GM21723 (cell line): ENCODE measurements around the gene LIPH.
"Not testable (repeated sequence)": the region's sequence is repeated elsewhere in the genome, so short reads cannot be mapped to it uniquely, and the experiment has no call there.

Source experiments
- ATAC-seq: cut with Tn5 transposase; IDR thresholded peaks from one replicate; pipeline ENCODE4 v1.9.1; 2021; ENCODE audit warnings: mild to moderate bottlenecking, moderate library complexity; ENCODE audit not compliant: unreplicated experiment

The LIPH gene

GRCh38 chr3:185490241-185490640, 62.1 kb downstream of the LIPH start:
- ATAC-seq, result no peak

GRCh38 chr3:185489462-185489861, 62.9 kb downstream of the LIPH start:
- no peak for ATAC-seq

GRCh38 chr3:185488465-185488864, 63.9 kb downstream of the LIPH start:
- no peak for ATAC-seq

- no peak for ATAC-seq
Measured at GRCh38 chr3:185486394-185486793, 66.0 kb downstream of the LIPH start.

- no peak for ATAC-seq
Measured at GRCh38 chr3:185484296-185484695, 68.1 kb downstream of the LIPH start.

- ATAC-seq, result no peak
Measured at GRCh38 chr3:185479373-185479945, 72.9 kb downstream of the LIPH start.

- no peak for ATAC-seq
Measured at GRCh38 chr3:185477316-185477715, 75.1 kb downstream of the LIPH start.

- ATAC-seq, result not testable (repeated sequence)
Measured at GRCh38 chr3:185474922-185475321, 77.5 kb downstream of the LIPH start.

GRCh38 chr3:185473290-185473815, 79.0 kb downstream of the LIPH start:
- ATAC-seq, result no peak

GRCh38 chr3:185470323-185470722, 82.1 kb downstream of the LIPH start:
- no peak for ATAC-seq

GRCh38 chr3:185469542-185469941, 82.8 kb downstream of the LIPH start:
- no peak for ATAC-seq

GRCh38 chr3:185466123-185466522, 86.3 kb downstream of the LIPH start:
- not testable (repeated sequence) for ATAC-seq

- ATAC-seq, result no peak
Measured at GRCh38 chr3:185465471-185465870, 86.9 kb downstream of the LIPH start.

- no peak for ATAC-seq
Measured at GRCh38 chr3:185460719-185461350, 91.6 kb downstream of the LIPH start.

GRCh38 chr3:185460309-185460708, 92.1 kb downstream of the LIPH start:
- ATAC-seq, result no peak

- ATAC-seq, result no peak
Measured at GRCh38 chr3:185457376-185457775, 95.0 kb downstream of the LIPH start.
